DND-41 (cell line): ENCODE data around the gene CEP78.

Source experiments
- CTCF ChIP-seq: IDR thresholded peaks from 2 replicates; pipeline ENCODE4 v1.5.1; 2012; ENCODE audit warnings: borderline replicate concordance, low read length, moderate library complexity, mild to moderate bottlenecking; ENCODE audit not compliant: poor library complexity, severe bottlenecking; ENCODE audit errors: extremely low read depth
- EZH2 ChIP-seq: IDR thresholded peaks from 3 replicates; pipeline ENCODE4 v1.6.1; 2012; ENCODE audit warnings: borderline replicate concordance, low read depth, mild to moderate bottlenecking, moderate library complexity, low read length, inconsistent platforms; ENCODE audit not compliant: severe bottlenecking

GRCh38 chr9:78235256-78235761, 566 bp upstream of the CEP78 start:
- no peak for TF ChIP-seq CTCF
- TF ChIP-seq EZH2, result no peak
